SK-N-SH (cell line): ENCODE data around the gene GRAMD1B. TPM values are rescaled to one million over a fixed set of nuclear protein-coding genes. Genes with fewer than 3 reads are reported as not detected.
A peak's percentile ranks its signal among the peaks of the same experiment; 100 is the strongest.

ENCODE experiments used
- CTCF ChIA-PET: fragments of 300-600, 350-600 bp; formaldehyde crosslinking; extraction: SDS; loops from one replicate; lab custom pipeline; 2021; lab: Yijun Ruan, JAX
- POLR2A ChIA-PET: fragments of 350-600 bp; sonication (Branson Sonifier 250); formaldehyde crosslinking; extraction: SDS; loops from one replicate; lab custom pipeline; 2020; ENCODE audit warnings: antibody characterized with exemption, inconsistent platforms; lab: Yijun Ruan, JAX
- DNase-seq: peaks from one replicate; pipeline ENCODE4 v3.0.0; 2012
- H2AFZ ChIP-seq: fragments of 200-600 bp; sonication (generic); 2 replicates; pipeline ENCODE4 v1.8.1; 2016; ENCODE audit warnings: antibody characterized with exemption, mild to moderate bottlenecking, low read depth
- H3F3A ChIP-seq: fragments of 200-600 bp; sonication (generic); replicated peaks from 2 replicates; pipeline ENCODE3; 2016; ENCODE audit warnings: antibody characterized with exemption, mild to moderate bottlenecking; ENCODE audit not compliant: insufficient read depth
- H3K27ac ChIP-seq, 2 experiments: fragments of 200-500 bp in 1 of 2; fragments of 200-600 bp in 1 of 2; sonication (Bioruptor generic) in 1 of 2; sonication (generic), shearing (Covaris generic) in 1 of 2; 2 replicates each; pipeline versions ENCODE4 v1.5.1 to v1.6.1; 2014 to 2016; ENCODE audit warnings: low read depth in 2 of 2, inconsistent platforms in 1 of 2, low read length in 1 of 2, mild to moderate bottlenecking in 1 of 2, mixed read lengths in 1 of 2
- H3K27me3 ChIP-seq: fragments of 200-600 bp; sonication (generic), shearing (Covaris generic); 2 replicates; pipeline ENCODE4 v1.6.1; 2016; ENCODE audit warnings: mixed run types; ENCODE audit not compliant: insufficient read depth
- H3K36me3 ChIP-seq, 2 experiments: fragments of 200-500 bp in 1 of 2; fragments of 200-600 bp in 1 of 2; sonication (Bioruptor generic) in 1 of 2; sonication (generic) in 1 of 2; replicated peaks in 1 of 2; 2 replicates each; pipeline versions ENCODE3 to v1.5.1; 2014 to 2016; ENCODE audit warnings: low read length in 1 of 2, mild to moderate bottlenecking in 1 of 2; ENCODE audit not compliant: insufficient read depth in 2 of 2, control insufficient read depth in 1 of 2
- H3K4me1 ChIP-seq, 2 experiments: fragments of 200-500 bp in 1 of 2; fragments of 200-600 bp in 1 of 2; sonication (Bioruptor generic) in 1 of 2; sonication (generic), shearing (Covaris generic) in 1 of 2; 2 replicates each; pipeline versions ENCODE4 v1.5.1 to v1.6.1; 2014 to 2016; ENCODE audit warnings: low read depth in 1 of 2, low read length in 1 of 2, mixed run types in 1 of 2; ENCODE audit not compliant: insufficient read depth in 2 of 2, control insufficient read depth in 1 of 2
- H3K4me2 ChIP-seq: fragments of 200-600 bp; sonication (generic), shearing (Covaris generic); 2 replicates; pipeline ENCODE4 v1.6.1; 2017; ENCODE audit warnings: mixed run types
- H3K4me3 ChIP-seq, 2 experiments: fragments of 200-500 bp in 1 of 2; fragments of 200-600 bp in 1 of 2; sonication (Bioruptor generic) in 1 of 2; sonication (generic), shearing (Covaris generic) in 1 of 2; 2 replicates each; pipeline versions ENCODE4 v1.5.1 to v1.8.1; 2014 to 2016; ENCODE audit warnings: low read depth in 2 of 2, inconsistent platforms in 1 of 2, low read length in 1 of 2, mild to moderate bottlenecking in 1 of 2, mixed read lengths in 1 of 2, moderate library complexity in 1 of 2
- H3K79me2 ChIP-seq: fragments of 200-600 bp; sonication (generic); 2 replicates; pipeline ENCODE4 v1.8.1; 2017; ENCODE audit warnings: mild to moderate bottlenecking; ENCODE audit not compliant: insufficient read depth
- H3K9ac ChIP-seq: fragments of 200-600 bp; sonication (generic); 2 replicates; pipeline ENCODE4 v1.6.1; 2017; ENCODE audit warnings: mixed run types
- H3K9me2 ChIP-seq: fragments of 200-600 bp; sonication (generic); 2 replicates; pipeline ENCODE4 v1.6.1; 2017; ENCODE audit warnings: mixed run types
- H3K9me3 ChIP-seq: fragments of 200-600 bp; sonication (generic); 2 replicates; pipeline ENCODE4 v1.6.1; 2017; ENCODE audit warnings: mixed run types, mild to moderate bottlenecking, moderate library complexity
- H4K20me1 ChIP-seq: fragments of 200-600 bp; sonication (generic); 2 replicates; pipeline ENCODE4 v1.6.1; 2017; ENCODE audit warnings: mild to moderate bottlenecking, mixed run types; ENCODE audit not compliant: insufficient read depth
- CHD2 ChIP-seq: fragments of 150-350 bp; IDR thresholded peaks from 2 replicates; pipeline ENCODE4 v1.6.1; 2018; ENCODE audit warnings: low read length; ENCODE audit not compliant: partially characterized antibody
- ELF1 ChIP-seq: IDR thresholded peaks from 2 replicates; pipeline ENCODE4 v1.4.0; 2012
- EP300 ChIP-seq, 2 experiments: IDR thresholded peaks; 2 replicates each; pipeline versions ENCODE4 v1.4.0 to v1.6.1; 2012; ENCODE audit warnings: borderline replicate concordance in 1 of 2, low read depth in 1 of 2, low read length in 1 of 2
- GATA2 ChIP-seq: sonication (generic); formaldehyde crosslinking; IDR thresholded peaks from 2 replicates; pipeline ENCODE4 v1.5.0; 2020; ENCODE audit warnings: mild to moderate bottlenecking, missing genetic modification reagents
- IRF3 ChIP-seq: fragments of 150-350 bp; IDR thresholded peaks from 2 replicates; pipeline ENCODE4 v1.6.1; 2016; ENCODE audit warnings: mild to moderate bottlenecking, low read depth, low read length
- JUND ChIP-seq: IDR thresholded peaks from 2 replicates; pipeline ENCODE4 v1.4.0; 2012
- MAX ChIP-seq: IDR thresholded peaks from 2 replicates; pipeline ENCODE4 v1.4.0; 2012; ENCODE audit warnings: low read depth
- MXI1 ChIP-seq: IDR thresholded peaks from 2 replicates; pipeline ENCODE4 v1.6.1; 2012; ENCODE audit warnings: mild to moderate bottlenecking, low read depth, low read length, improper control_type of control experiment
- NRF1 ChIP-seq: IDR thresholded peaks from 2 replicates; pipeline ENCODE4 v1.6.1; 2012; ENCODE audit warnings: low read depth, mild to moderate bottlenecking, low read length
- POLR2AphosphoS5 ChIP-seq: IDR thresholded peaks from 2 replicates; pipeline ENCODE4 v1.6.1; 2012; ENCODE audit warnings: low read depth, low read length
- RCOR1 ChIP-seq: fragments of 150-350 bp; IDR thresholded peaks from 2 replicates; pipeline ENCODE4 v1.6.1; 2017; ENCODE audit warnings: antibody characterized with exemption, low read length
- SIN3A ChIP-seq: IDR thresholded peaks from 2 replicates; pipeline ENCODE4 v1.6.1; 2012; ENCODE audit warnings: low read depth, mild to moderate bottlenecking, low read length, moderate library complexity, borderline replicate concordance
- SMC3 ChIP-seq: IDR thresholded peaks from 2 replicates; pipeline ENCODE4 v1.6.1; 2012; ENCODE audit warnings: low read depth, low read length, improper control_type of control experiment
- TAF1 ChIP-seq: IDR thresholded peaks from 2 replicates; pipeline ENCODE4 v1.6.1; 2012; ENCODE audit warnings: low read depth, mild to moderate bottlenecking, low read length, moderate library complexity, borderline replicate concordance
- TCF12 ChIP-seq: IDR thresholded peaks from 2 replicates; pipeline ENCODE4 v1.4.0; 2012
- TEAD4 ChIP-seq: IDR thresholded peaks from 2 replicates; pipeline ENCODE4 v1.4.0; 2012; ENCODE audit warnings: mild to moderate bottlenecking, borderline replicate concordance; ENCODE audit not compliant: insufficient read depth
- YY1 ChIP-seq: IDR thresholded peaks from 2 replicates; pipeline ENCODE4 v1.4.0; 2012; ENCODE audit warnings: low read depth, mild to moderate bottlenecking
- ZBTB33 ChIP-seq: IDR thresholded peaks from 2 replicates; pipeline ENCODE4 v1.4.0; 2012; ENCODE audit warnings: low read depth, borderline replicate concordance
- WGBS: methylation state at CpG from one replicate; pipeline ENCODE4 v1.1.6; 2017; ENCODE audit warnings: low lambda C conversion rate; 5-methylcytosine and 5-hydroxymethylcytosine counted together
- polyA plus RNA-seq, 3 experiments: library from polyadenylated mRNA; depleted of rRNA; stranded (reverse); fragments of >200 nt; gene quantifications; 2 replicates each; pipeline ENCODE4 v1.2.3, GENCODE V29; 2012

GRAMD1B gene
- polyA plus RNA-seq, 1 of the 3 experiments (the other 2 are of a cell fraction): 14.5 TPM

- TF ChIP-seq RCOR1 (no peak), TCF12 (no peak), TEAD4 (no peak)
These were observed 22.0 kb upstream of the GRAMD1B start (continued) for GRCh38 chr11:123407996-123408597.

- Histone ChIP-seq H3K9me2 (no peaks in the 10 kb centered on the region), H3K4me2 (no peak overlapping the region), H3K9me3 (no peaks in the 10 kb centered on the region), H3K9ac (no peak overlapping the region), H3K79me2 (no peaks in the 10 kb centered on the region), H3K36me3 (no peaks in the 10 kb centered on the region), H3F3A (no peaks in the 10 kb centered on the region), H4K20me1 (no peaks in the 10 kb centered on the region), H3K27ac (no peak overlapping the region), H2AFZ (no peak overlapping the region), H3K27me3 (no peaks in the 10 kb centered on the region), H3K4me1 (peaks cover 0 to 11% of the 10 kb centered on the region in 2 experiments; a peak in 2 of 4 replicates), H3K4me3 (no peak overlapping the region)
- POLR2A ChIA-PET: no interaction called here
- no peak for DNase-seq
- CTCF ChIA-PET: interaction anchor here (0.7 to 6.8 kb wide), 18 partner anchors 12 to 306 kb away, joined by 3 to 198 read pairs (median 8); no protein-coding TSS in a partner anchor
- TF ChIP-seq POLR2AphosphoS5 (no peak), RCOR1 (no peak), CHD2 (no peak)
- 82% methylated on average over 8 of the region's 8 CpGs for WGBS
These were observed 21.2 kb upstream of the GRAMD1B start for GRCh38 chr11:123408619-123409455.

- WGBS: 82% methylated on average over 10 of the region's 10 CpGs
- POLR2A ChIA-PET: no interaction called here
These were observed 20.4 kb upstream of the GRAMD1B start for GRCh38 chr11:123409456-123410217.

More at GRCh38 chr11:123409456-123410217, 20.4 kb upstream of the GRAMD1B start:
- CTCF ChIA-PET: interaction anchor here (1.0 to 6.8 kb wide), 11 partner anchors 17 to 307 kb away, joined by 3 to 198 read pairs (median 3); no protein-coding TSS in a partner anchor
- no peaks in the 10 kb centered on the region for H3K36me3 ChIP-seq
- no peaks in the 10 kb centered on the region for H3K79me2 ChIP-seq
- peaks cover 0 to 11% of the 10 kb centered on the region in 2 experiments; a peak in 2 of 4 replicates for H3K4me1 ChIP-seq
- no peak overlapping the region for H3K9ac ChIP-seq
- H3K4me2 ChIP-seq: no peak overlapping the region
- no peaks in the 10 kb centered on the region for H3K9me2 ChIP-seq
- TF ChIP-seq RCOR1 (peak; percentile 35; the same call in 1 of the 2 replicates), CHD2 (no peak), MXI1 (no peak), SIN3A (no peak), MAX (no peak), TCF12 (no peak), POLR2AphosphoS5 (no peak), TAF1 (no peak), IRF3 (no peak), ELF1 (no peak), GATA2 (CRISPR knock-in tag) (peak; percentile 50), NRF1 (no peak), EP300 (IDR thresholded peaks at IDR 0.05; ENCODE audit: borderline replicate concordance in 1 of 2, low read depth in 1 of 2, low read length in 1 of 2) (no peak), SMC3 (no peak), ZBTB33 (no peak), YY1 (no peak), JUND (no peak)
- no peaks in the 10 kb centered on the region for H3F3A ChIP-seq
- no peak overlapping the region for H3K4me3 ChIP-seq
- no peaks in the 10 kb centered on the region for H3K9me3 ChIP-seq
- H4K20me1 ChIP-seq: no peaks in the 10 kb centered on the region
- no peak overlapping the region for H2AFZ ChIP-seq
- H3K27ac ChIP-seq: no peak overlapping the region
- DNase-seq: peak; percentile 49
- no peaks in the 10 kb centered on the region for H3K27me3 ChIP-seq
